OCI-LY1 (cell line): ENCODE data around the gene DNMT3A.

Experiments
- H2AFZ ChIP-seq: fragments of 200-600 bp; sonication (generic), shearing (Covaris generic); 2 replicates; pipeline ENCODE4 v1.6.0; 2014; ENCODE audit warnings: antibody characterized with exemption, mild to moderate bottlenecking, low read length
- H3F3A ChIP-seq: fragments of 200-600 bp; sonication (generic), shearing (Covaris generic); 2 replicates; pipeline ENCODE4 v1.6.0; 2014; ENCODE audit warnings: mild to moderate bottlenecking, antibody characterized with exemption, low read length, moderate library complexity; ENCODE audit not compliant: insufficient read depth
- H3K27ac ChIP-seq: fragments of 200-600 bp; sonication (generic); 2 replicates; pipeline ENCODE4 v1.5.1; 2014; ENCODE audit warnings: low read length, mixed run types, mild to moderate bottlenecking, low read depth; ENCODE audit not compliant: poor library complexity, severe bottlenecking
- H3K27me3 ChIP-seq: fragments of 200-600 bp; sonication (generic); 2 replicates; pipeline ENCODE4 v1.6.0; 2014; ENCODE audit warnings: antibody characterized with exemption, mild to moderate bottlenecking, low read length, moderate library complexity; ENCODE audit not compliant: insufficient read depth
- H3K36me3 ChIP-seq: fragments of 200-600 bp; sonication (generic); 2 replicates; pipeline ENCODE4 v1.6.1; 2014; ENCODE audit warnings: mild to moderate bottlenecking, antibody characterized with exemption, low read length, moderate library complexity, mixed read lengths; ENCODE audit not compliant: insufficient read depth
- H3K4me1 ChIP-seq: fragments of 200-600 bp; sonication (generic); 2 replicates; pipeline ENCODE4 v1.5.1; 2014; ENCODE audit warnings: mild to moderate bottlenecking, low read length, moderate library complexity; ENCODE audit not compliant: insufficient read depth, severe bottlenecking
- H3K4me2 ChIP-seq: fragments of 200-600 bp; sonication (generic), shearing (Covaris generic); 2 replicates; pipeline ENCODE4 v1.6.1; 2014; ENCODE audit warnings: low read length
- H3K4me3 ChIP-seq: fragments of 200-600 bp; sonication (generic); 2 replicates; pipeline ENCODE4 v1.5.1; 2014; ENCODE audit warnings: low read length, low read depth, mild to moderate bottlenecking, mixed read lengths; ENCODE audit not compliant: poor library complexity, severe bottlenecking
- H3K79me2 ChIP-seq: fragments of 200-600 bp; shearing (Covaris generic); 2 replicates; pipeline ENCODE4 v1.6.1; 2016; ENCODE audit warnings: mixed run types, low read length, mixed read lengths; ENCODE audit not compliant: insufficient read depth
- H3K9ac ChIP-seq: fragments of 200-600 bp; sonication (generic), shearing (Covaris generic); 2 replicates; pipeline ENCODE4 v1.6.1; 2014; ENCODE audit warnings: mild to moderate bottlenecking, low read length, mixed read lengths
- H3K9me2 ChIP-seq: fragments of 200-600 bp; sonication (generic), shearing (Covaris generic); 2 replicates; pipeline ENCODE4 v1.6.1; 2014; ENCODE audit warnings: low read depth, mild to moderate bottlenecking, low read length, mixed read lengths
- H3K9me3 ChIP-seq: fragments of 200-600 bp; shearing (Covaris generic); 2 replicates; pipeline ENCODE4 v1.6.1; 2014; ENCODE audit warnings: low read length, mixed read lengths
- H4K20me1 ChIP-seq: fragments of 200-600 bp; sonication (generic), shearing (Covaris generic); 2 replicates; pipeline ENCODE4 v1.6.0; 2016; ENCODE audit warnings: mild to moderate bottlenecking, low read length; ENCODE audit not compliant: insufficient read depth
- EZH2 ChIP-seq: fragments of 200-600 bp; sonication (generic), shearing (Covaris generic); IDR thresholded peaks from 2 replicates; pipeline ENCODE4 v1.8.0; 2017; ENCODE audit warnings: borderline replicate concordance, mixed run types, mild to moderate bottlenecking, antibody characterized with exemption, low read length, moderate library complexity, mixed read lengths
- TF ChIP-seq, protein P1 (sequence below): fragments of 200-600 bp; sonication (generic), shearing (Covaris generic); IDR thresholded peaks from 2 replicates; pipeline ENCODE4 v1.5.1; 2017; ENCODE audit warnings: mild to moderate bottlenecking, antibody characterized with exemption, low read length, moderate library complexity, mixed read lengths

DNMT3A gene

DNA sequence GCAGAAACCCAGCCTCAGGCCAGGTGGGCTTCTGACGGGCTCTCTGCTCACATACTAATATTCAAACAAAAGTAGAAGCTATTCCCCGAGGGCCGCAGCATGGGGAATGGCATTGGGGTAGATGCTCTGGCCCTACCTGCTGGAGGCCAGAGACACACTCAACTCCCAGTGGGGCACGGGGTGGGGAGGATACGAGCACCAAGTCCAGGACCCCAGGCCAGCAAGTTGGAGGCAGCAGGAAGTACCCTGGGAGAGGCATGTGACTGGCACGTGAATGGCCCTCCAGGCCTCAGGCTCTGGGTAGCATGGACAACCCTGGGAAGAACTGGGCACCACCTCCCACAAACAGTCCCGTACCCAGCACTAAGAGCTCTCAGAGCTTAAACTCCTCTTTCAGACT is 3.8 kb downstream of the DNMT3A start:
- Histone ChIP-seq H3K4me2 (no peak overlapping the region), H3K4me1 (peaks cover 6% of the 10 kb centered on the region), H3F3A (no peaks in the 10 kb centered on the region)

GRCh38 chr2:25337276-25337675 is 4.4 kb downstream of the DNMT3A start:
- H3F3A ChIP-seq, result no peaks in the 10 kb centered on the region
- TF ChIP-seq, protein P1, sequence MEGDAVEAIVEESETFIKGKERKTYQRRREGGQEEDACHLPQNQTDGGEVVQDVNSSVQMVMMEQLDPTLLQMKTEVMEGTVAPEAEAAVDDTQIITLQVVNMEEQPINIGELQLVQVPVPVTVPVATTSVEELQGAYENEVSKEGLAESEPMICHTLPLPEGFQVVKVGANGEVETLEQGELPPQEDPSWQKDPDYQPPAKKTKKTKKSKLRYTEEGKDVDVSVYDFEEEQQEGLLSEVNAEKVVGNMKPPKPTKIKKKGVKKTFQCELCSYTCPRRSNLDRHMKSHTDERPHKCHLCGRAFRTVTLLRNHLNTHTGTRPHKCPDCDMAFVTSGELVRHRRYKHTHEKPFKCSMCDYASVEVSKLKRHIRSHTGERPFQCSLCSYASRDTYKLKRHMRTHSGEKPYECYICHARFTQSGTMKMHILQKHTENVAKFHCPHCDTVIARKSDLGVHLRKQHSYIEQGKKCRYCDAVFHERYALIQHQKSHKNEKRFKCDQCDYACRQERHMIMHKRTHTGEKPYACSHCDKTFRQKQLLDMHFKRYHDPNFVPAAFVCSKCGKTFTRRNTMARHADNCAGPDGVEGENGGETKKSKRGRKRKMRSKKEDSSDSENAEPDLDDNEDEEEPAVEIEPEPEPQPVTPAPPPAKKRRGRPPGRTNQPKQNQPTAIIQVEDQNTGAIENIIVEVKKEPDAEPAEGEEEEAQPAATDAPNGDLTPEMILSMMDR, result peak; percentile 43; the same call in 1 of the 2 replicates
- no peak for TF ChIP-seq EZH2

More for the DNA sequence above, 3.8 kb downstream of the DNMT3A start:
- Histone ChIP-seq H3K36me3 (no peaks in the 10 kb centered on the region), H3K9me2 (no peaks in the 10 kb centered on the region), H3K27ac (no peak overlapping the region), H3K79me2 (no peaks in the 10 kb centered on the region), H3K27me3 (peaks cover 4% of the 10 kb centered on the region; the same call in 1 of the 2 replicates), H2AFZ (no peak overlapping the region), H3K9me3 (no peaks in the 10 kb centered on the region), H3K9ac (no peak overlapping the region), H4K20me1 (no peaks in the 10 kb centered on the region), H3K4me3 (no peak overlapping the region)
- no peak for TF ChIP-seq EZH2
- TF ChIP-seq, protein P1, result no peak

GRCh38 chr2:25336383-25336841 is 5.3 kb downstream of the DNMT3A start:
- TF ChIP-seq, protein P1, result no peak
- TF ChIP-seq EZH2, result no peak
- no peak overlapping the region for H2AFZ ChIP-seq
- H3K9me2 ChIP-seq, result no peaks in the 10 kb centered on the region
- H3K36me3 ChIP-seq, result no peaks in the 10 kb centered on the region
- H3K9ac ChIP-seq, result no peak overlapping the region
- no peak overlapping the region for H3K27ac ChIP-seq
- H3K27me3 ChIP-seq, result peaks cover 4% of the 10 kb centered on the region; the same call in 1 of the 2 replicates
- H3K9me3 ChIP-seq, result no peaks in the 10 kb centered on the region
- no peak overlapping the region for H3K4me2 ChIP-seq
- H3K4me3 ChIP-seq, result no peak overlapping the region
- no peaks in the 10 kb centered on the region for H3F3A ChIP-seq
- no peaks in the 10 kb centered on the region for H4K20me1 ChIP-seq
- no peaks in the 10 kb centered on the region for H3K79me2 ChIP-seq
- peaks cover 6% of the 10 kb centered on the region for H3K4me1 ChIP-seq

More at GRCh38 chr2:25337276-25337675, 4.4 kb downstream of the DNMT3A start:
- Histone ChIP-seq H3K36me3 (no peaks in the 10 kb centered on the region), H3K9ac (no peak overlapping the region), H3K4me1 (peaks cover 6% of the 10 kb centered on the region), H4K20me1 (no peaks in the 10 kb centered on the region), H3K9me2 (no peaks in the 10 kb centered on the region), H3K9me3 (no peaks in the 10 kb centered on the region), H3K27me3 (peaks cover 4% of the 10 kb centered on the region; the same call in 1 of the 2 replicates), H3K79me2 (no peaks in the 10 kb centered on the region), H3K27ac (no peak overlapping the region), H3K4me2 (no peak overlapping the region), H2AFZ (no peak overlapping the region), H3K4me3 (no peak overlapping the region)
